Vagina (tissue), 2 donors: ENCODE measurements around the gene ZNF692.

Source experiments
- POLR2A ChIP-seq, 2 donors: fragments of 450-650 bp; IDR thresholded peaks; one replicate each; pipeline ENCODE4 v1.6.1; 2017; ENCODE audit warnings: antibody characterized with exemption in 2 of 2, mild to moderate bottlenecking in 2 of 2, moderate library complexity in 2 of 2
- POLR2AphosphoS5 ChIP-seq, 2 donors: sonication (generic); formaldehyde crosslinking; IDR thresholded peaks; one replicate each; pipeline ENCODE4 v1.9.0; 2017; ENCODE audit warnings: antibody characterized with exemption in 2 of 2, mild to moderate bottlenecking in 2 of 2, low read depth in 1 of 2; ENCODE audit not compliant: insufficient read depth in 1 of 2
- TF ChIP-seq, protein P1 (sequence below), 3 experiments: fragments of 450-650 bp in 2 of 3; fragments of 200-600 bp in 1 of 3; sonication (generic) in 1 of 3; IDR thresholded peaks; one replicate each; pipeline ENCODE4 v1.5.1; 2017 to 2019; ENCODE audit warnings: antibody characterized with exemption in 3 of 3, mild to moderate bottlenecking in 2 of 3, moderate library complexity in 2 of 3

DNA sequence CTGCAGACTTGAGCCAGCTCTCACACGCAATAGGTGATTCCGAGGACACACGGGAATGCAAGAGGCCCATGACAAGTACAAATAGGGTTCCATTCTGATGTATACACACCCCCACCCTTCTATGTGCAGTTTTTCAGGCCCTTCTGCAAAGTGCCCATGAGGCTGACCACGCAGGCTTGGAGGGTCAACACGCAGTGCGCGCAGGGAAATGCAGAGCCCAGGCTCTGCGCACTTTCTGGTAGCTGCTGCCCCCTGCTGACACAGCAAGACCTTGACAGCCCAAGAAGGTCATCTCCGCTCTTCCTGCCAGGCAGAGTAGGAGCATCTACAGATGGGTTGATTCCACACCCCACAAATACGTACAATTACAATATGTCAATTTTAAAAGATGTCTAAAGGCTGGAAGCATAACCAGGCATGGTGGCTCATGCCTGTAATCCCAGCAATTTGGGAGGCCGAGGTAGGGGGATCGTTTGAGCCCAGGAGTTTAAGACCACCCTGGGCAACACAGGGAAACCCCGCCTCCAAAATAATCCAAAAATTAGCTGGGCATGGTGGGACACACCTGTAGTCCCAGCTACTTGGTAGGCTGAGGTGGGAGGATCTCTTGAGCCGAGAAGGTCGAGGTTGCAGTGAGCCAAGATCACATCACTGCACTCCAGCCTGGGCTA is 51.7 kb downstream of the ZNF692 start:
- no peak for TF ChIP-seq POLR2A (IDR thresholded peaks at IDR 0.05)
- TF ChIP-seq, protein P1, sequence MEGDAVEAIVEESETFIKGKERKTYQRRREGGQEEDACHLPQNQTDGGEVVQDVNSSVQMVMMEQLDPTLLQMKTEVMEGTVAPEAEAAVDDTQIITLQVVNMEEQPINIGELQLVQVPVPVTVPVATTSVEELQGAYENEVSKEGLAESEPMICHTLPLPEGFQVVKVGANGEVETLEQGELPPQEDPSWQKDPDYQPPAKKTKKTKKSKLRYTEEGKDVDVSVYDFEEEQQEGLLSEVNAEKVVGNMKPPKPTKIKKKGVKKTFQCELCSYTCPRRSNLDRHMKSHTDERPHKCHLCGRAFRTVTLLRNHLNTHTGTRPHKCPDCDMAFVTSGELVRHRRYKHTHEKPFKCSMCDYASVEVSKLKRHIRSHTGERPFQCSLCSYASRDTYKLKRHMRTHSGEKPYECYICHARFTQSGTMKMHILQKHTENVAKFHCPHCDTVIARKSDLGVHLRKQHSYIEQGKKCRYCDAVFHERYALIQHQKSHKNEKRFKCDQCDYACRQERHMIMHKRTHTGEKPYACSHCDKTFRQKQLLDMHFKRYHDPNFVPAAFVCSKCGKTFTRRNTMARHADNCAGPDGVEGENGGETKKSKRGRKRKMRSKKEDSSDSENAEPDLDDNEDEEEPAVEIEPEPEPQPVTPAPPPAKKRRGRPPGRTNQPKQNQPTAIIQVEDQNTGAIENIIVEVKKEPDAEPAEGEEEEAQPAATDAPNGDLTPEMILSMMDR (IDR thresholded peaks at IDR 0.05): peak; percentile 41 to 64 (median 51)
- TF ChIP-seq POLR2AphosphoS5 (IDR thresholded peaks at IDR 0.05; ENCODE audit: insufficient read depth in 1 of 2, low read depth in 1 of 2): no peak
